H1 (cell line): ENCODE results near the gene TNF. TPM values are rescaled to one million over a fixed set of nuclear protein-coding genes. Genes with fewer than 3 reads are reported as not detected.

ENCODE experiments used
- CTCF ChIA-PET: fragments of 300-600 bp; sonication (Branson Sonifier 250); formaldehyde crosslinking; loops from one replicate; lab custom pipeline; 2021; ENCODE audit not compliant: partially characterized antibody; lab: Charles Lee
- POLR2A ChIA-PET: fragments of 300-600 bp; sonication (Branson Sonifier 250); formaldehyde crosslinking; loops from one replicate; lab custom pipeline; 2021; ENCODE audit warnings: inconsistent platforms; ENCODE audit not compliant: partially characterized antibody; lab: Charles Lee
- DNase-seq, 2 experiments: peaks; one replicate each; pipeline versions ENCODE4 v3.0.0 to v3.0.0-alpha.2; 2010 to 2022; ENCODE audit warnings: low spot score in 2 of 2, low read depth in 1 of 2, mixed read lengths in 1 of 2
- FAIRE-seq: peaks from 2 replicates; lab custom pipeline; 2011; peaks lifted over from hg19 to GRCh38; lab: Jason Lieb, UNC
- H2AFZ ChIP-seq: 2 replicates; pipeline ENCODE4 v1.8.1; 2012; ENCODE audit warnings: low read length, inconsistent platforms
- H2AK5ac ChIP-seq: 2 replicates; pipeline ENCODE4 v1.6.1; 2013; ENCODE audit warnings: low read depth, low read length
- H2BK120ac ChIP-seq: replicated peaks from 2 replicates; pipeline ENCODE3; 2013; ENCODE audit warnings: low read depth, low read length, inconsistent platforms
- H2BK12ac ChIP-seq: 2 replicates; pipeline ENCODE4 v1.6.1; 2013; ENCODE audit warnings: low read depth, low read length
- H2BK15ac ChIP-seq: 2 replicates; pipeline ENCODE4 v1.6.1; 2013; ENCODE audit warnings: low read length
- H2BK20ac ChIP-seq: 2 replicates; pipeline ENCODE4 v1.6.1; 2013; ENCODE audit warnings: low read length
- H2BK5ac ChIP-seq: 2 replicates; pipeline ENCODE4 v1.6.1; 2013; ENCODE audit warnings: low read depth, low read length
- H3K14ac ChIP-seq: 2 replicates; pipeline ENCODE4 v1.6.1; 2013; ENCODE audit warnings: inconsistent platforms; ENCODE audit not compliant: insufficient read length
- H3K18ac ChIP-seq: 2 replicates; pipeline ENCODE4 v1.6.1; 2013; ENCODE audit warnings: low read length; ENCODE audit errors: extremely low read depth
- H3K23ac ChIP-seq: 2 replicates; pipeline ENCODE4 v1.6.1; 2013; ENCODE audit warnings: inconsistent platforms; ENCODE audit not compliant: insufficient read length
- H3K23me2 ChIP-seq: 2 replicates; pipeline ENCODE4 v1.6.1; 2013; ENCODE audit warnings: low read depth, low read length
- H3K27ac ChIP-seq: 2 replicates; pipeline ENCODE4 v1.6.1; 2011; ENCODE audit warnings: low read depth, low read length, inconsistent platforms
- H3K27me3 ChIP-seq, 4 experiments: replicated peaks in 1 of 4; 1 replicate in 1 of 4; 2 replicates in 3 of 4; pipeline versions ENCODE4 v1.6.1 to v1.8.1; 2011 to 2013; ENCODE audit warnings: low read length in 3 of 4, mild to moderate bottlenecking in 3 of 4, inconsistent platforms in 2 of 4, mixed read lengths in 2 of 4, moderate library complexity in 1 of 4; ENCODE audit not compliant: control insufficient read depth in 3 of 4, insufficient read depth in 3 of 4; ENCODE audit errors: extremely low read depth in 1 of 4
- H3K36me3 ChIP-seq, 4 experiments: 2 replicates each; pipeline versions ENCODE4 v1.6.1 to v1.8.1; 2011 to 2013; ENCODE audit warnings: mild to moderate bottlenecking in 4 of 4, low read length in 3 of 4, moderate library complexity in 2 of 4, control low read depth in 1 of 4, inconsistent platforms in 1 of 4; ENCODE audit not compliant: insufficient read depth in 4 of 4, control insufficient read depth in 2 of 4
- H3K4ac ChIP-seq: replicated peaks from 2 replicates; pipeline ENCODE3; 2013; ENCODE audit warnings: low read length, low read depth, mixed read lengths, inconsistent platforms; ENCODE audit not compliant: insufficient read length
- H3K4me1 ChIP-seq, 4 experiments: replicated peaks in 1 of 4; 1 replicate in 1 of 4; 2 replicates in 3 of 4; pipeline versions ENCODE4 v1.6.1 to v1.8.1; 2011 to 2013; ENCODE audit warnings: low read length in 3 of 4, inconsistent platforms in 2 of 4, mixed read lengths in 1 of 4; ENCODE audit not compliant: insufficient read depth in 4 of 4, control insufficient read depth in 3 of 4
- H3K4me2 ChIP-seq, 2 experiments: 2 replicates each; pipeline versions ENCODE4 v1.6.1 to v1.8.1; 2011 to 2013; ENCODE audit warnings: low read depth in 2 of 2, low read length in 2 of 2, control low read depth in 1 of 2, inconsistent platforms in 1 of 2, mild to moderate bottlenecking in 1 of 2; ENCODE audit not compliant: insufficient read depth in 1 of 2
- H3K4me3 ChIP-seq, 4 experiments: fragments of 200-600, 300-600 bp in 1 of 4; sonication (generic), shearing (Covaris generic), sonication (Bioruptor Twin) in 1 of 4; 2 replicates each; pipeline versions ENCODE4 v1.5.1 to v1.8.1; 2011 to 2016; ENCODE audit warnings: low read length in 4 of 4, low read depth in 3 of 4, control low read depth in 2 of 4, inconsistent platforms in 2 of 4, mild to moderate bottlenecking in 2 of 4, mixed read lengths in 1 of 4, moderate library complexity in 1 of 4; ENCODE audit not compliant: insufficient read depth in 2 of 4; ENCODE audit errors: extremely low read depth in 1 of 4
- H3K56ac ChIP-seq: replicated peaks from 2 replicates; pipeline ENCODE3; 2013; ENCODE audit warnings: low read depth, mild to moderate bottlenecking, mixed read lengths, low read length, inconsistent platforms; ENCODE audit not compliant: insufficient read length
- H3K79me1 ChIP-seq: 2 replicates; pipeline ENCODE4 v1.6.1; 2013; ENCODE audit warnings: low read depth, low read length, control low read depth
- H3K79me2 ChIP-seq, 2 experiments: 2 replicates each; pipeline versions ENCODE4 v1.6.1 to v1.8.1; 2012 to 2013; ENCODE audit warnings: low read length in 2 of 2, mild to moderate bottlenecking in 2 of 2, inconsistent platforms in 1 of 2; ENCODE audit not compliant: insufficient read depth in 2 of 2, control insufficient read depth in 1 of 2
- H3K9ac ChIP-seq, 4 experiments: replicated peaks in 1 of 4; 1 replicate in 1 of 4; 2 replicates in 3 of 4; pipeline versions ENCODE4 v1.6.1 to v1.8.1; 2011 to 2013; ENCODE audit warnings: low read depth in 3 of 4, low read length in 3 of 4, control low read depth in 2 of 4, mild to moderate bottlenecking in 2 of 4, moderate library complexity in 2 of 4, inconsistent platforms in 1 of 4; ENCODE audit errors: extremely low read depth in 1 of 4
- H3K9me3 ChIP-seq, 2 experiments: 2 replicates each; pipeline versions ENCODE4 v1.6.1 to v1.8.1; 2012 to 2013; ENCODE audit warnings: mild to moderate bottlenecking in 2 of 2, moderate library complexity in 2 of 2, control low read depth in 1 of 2, inconsistent platforms in 1 of 2, low read depth in 1 of 2, low read length in 1 of 2, mixed read lengths in 1 of 2; ENCODE audit not compliant: insufficient read depth in 2 of 2
- H4K20me1 ChIP-seq, 2 experiments: replicated peaks in 1 of 2; 2 replicates each; pipeline versions ENCODE3 to v1.8.1; 2011 to 2013; ENCODE audit warnings: inconsistent platforms in 2 of 2, low read length in 2 of 2, mild to moderate bottlenecking in 1 of 2; ENCODE audit not compliant: insufficient read depth in 2 of 2, control insufficient read depth in 1 of 2
- H4K5ac ChIP-seq: 2 replicates; pipeline ENCODE4 v1.6.1; 2013; ENCODE audit warnings: low read length, low read depth, mixed read lengths, inconsistent platforms; ENCODE audit not compliant: insufficient read length
- H4K8ac ChIP-seq: 2 replicates; pipeline ENCODE4 v1.8.0; 2013; ENCODE audit warnings: mild to moderate bottlenecking, moderate library complexity, low read length, inconsistent platforms; ENCODE audit not compliant: insufficient read depth; ENCODE audit errors: extremely low read depth
- H4K91ac ChIP-seq: replicated peaks from 2 replicates; pipeline ENCODE3; 2013; ENCODE audit warnings: low read length, mixed read lengths, inconsistent platforms; ENCODE audit not compliant: insufficient read length
- ATF2 ChIP-seq: IDR thresholded peaks from 2 replicates; pipeline ENCODE4 v1.6.1; 2012; ENCODE audit warnings: low read length, inconsistent platforms
- CHD1 ChIP-seq: IDR thresholded peaks from 2 replicates; pipeline ENCODE4 v1.6.1; 2012; ENCODE audit warnings: low read depth, low read length, improper control_type of control experiment
- FOSL1 ChIP-seq: IDR thresholded peaks from 2 replicates; pipeline ENCODE4 v1.6.1; 2011; ENCODE audit warnings: mild to moderate bottlenecking, low read depth, low read length, moderate library complexity; ENCODE audit not compliant: insufficient read depth
- RNF2 ChIP-seq: fragments of 200-900, 300-1000 bp; sonication (generic); IDR thresholded peaks from 2 replicates; pipeline ENCODE4 v1.7.1; 2016; ENCODE audit warnings: borderline replicate concordance, low read depth, mild to moderate bottlenecking, antibody characterized with exemption, low read length; ENCODE audit not compliant: poor library complexity, severe bottlenecking; ENCODE audit errors: missing control alignments
- SIX5 ChIP-seq: IDR thresholded peaks from 2 replicates; pipeline ENCODE4 v1.6.1; 2011; ENCODE audit warnings: mild to moderate bottlenecking, low read depth, low read length
- WGBS, 2 experiments: shearing (Covaris generic) in 1 of 2; methylation state at CpG; one replicate each; pipeline versions ENCODE4 v1.1.6 to v1.1.7; 2013 to 2015; ENCODE audit warnings: low lambda C conversion rate in 2 of 2, mixed read lengths in 2 of 2, inconsistent platforms in 1 of 2, low coverage in 1 of 2, missing lambda C conversion rate in 1 of 2; ENCODE audit not compliant: insufficient replicate concordance in 2 of 2, insufficient coverage in 1 of 2, insufficient read length in 1 of 2; ENCODE audit errors: extremely low coverage in 1 of 2, missing lambda C conversion rate in 1 of 2; 5-methylcytosine and 5-hydroxymethylcytosine counted together
- polyA plus RNA-seq, 7 experiments: library from polyadenylated mRNA; depleted of rRNA in 3 of 7; stranded (reverse) in 5 of 7; unstranded in 2 of 7; fragments of >200 nt in 5 of 7; fragments of 200-250 nt in 2 of 7; gene quantifications; 1 replicate in 5 of 7; 2 replicates in 1 of 7; 4 replicates in 1 of 7; pipeline versions ENCODE4 v1.2.1 to v1.2.3, GENCODE V29; 2011 to 2013; ENCODE audit warnings: missing spikeins in 2 of 7, mixed read lengths in 2 of 7
- total RNA-seq: library from RNA; stranded (reverse); fragmentation: NEBNext Ultra II Directional; extraction: Animal tissue kit (Norgen Biotek cat#: 25700); gene quantifications from 2 replicates; pipeline ENCODE4 v1.2.1, GENCODE V29; 2021
- TF ChIP-seq, protein P1 (sequence below): IDR thresholded peaks from 2 replicates; pipeline ENCODE4 v1.6.1; 2012; ENCODE audit warnings: inconsistent platforms
- TF ChIP-seq, protein P2 (sequence below): IDR thresholded peaks from 2 replicates; pipeline ENCODE4 v1.6.1; 2012; ENCODE audit warnings: inconsistent platforms

The TNF gene
- total and polyA plus RNA-seq, 2 of the 8 experiments (the other 6 are each of a cell fraction or from before 2014, with no cell fraction given): not detected

DNA sequence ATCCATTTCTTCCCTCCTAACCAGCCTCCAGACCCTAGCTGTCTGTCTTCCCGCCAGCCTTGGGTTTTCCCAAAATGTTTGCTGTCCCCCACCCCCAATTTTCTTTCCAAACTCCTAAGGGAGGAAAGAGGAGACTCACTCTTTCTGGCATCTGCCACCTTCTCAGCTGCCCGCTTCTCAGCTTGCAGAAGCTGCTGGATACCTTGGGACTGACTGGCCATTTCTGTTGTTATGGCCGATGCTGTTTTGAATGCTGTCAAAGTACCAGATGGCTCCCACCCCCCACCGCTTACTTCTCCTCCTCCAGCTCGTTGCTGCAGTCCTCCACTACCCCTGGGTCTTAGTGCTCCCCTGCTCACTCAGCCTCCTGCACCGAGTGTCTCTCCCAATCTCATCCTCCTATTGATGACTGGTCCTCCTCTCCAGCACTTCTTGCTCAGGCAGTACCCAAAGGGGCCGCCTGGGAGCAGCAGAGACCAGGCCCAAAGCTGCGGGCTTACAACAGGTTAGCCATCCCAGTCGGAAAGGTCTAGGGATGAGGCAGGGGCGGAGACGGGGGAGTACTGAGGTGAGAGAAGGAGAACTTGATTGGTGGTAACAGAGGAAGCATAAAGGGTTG is 28.9 kb upstream of the TNF start, which contains the start of gene ATP6V1G2:
Gene ATP6V1G2 (minus strand): TSS at position 270 of the 619 bp plus-strand sequence. CDS start 49 bp downstream, at position 221.
- Histone ChIP-seq H2BK15ac (peak within 1 kb of the TSS; percentile 66; the same call in 1 of the 2 replicates), H2AFZ (no peak within 1 kb of the TSS; the same call in 1 of the 2 replicates), H3K4me3 (peak within 1 kb of the TSS; percentile 37 to 70 (median 51); a peak in 7 of 8 replicates), H3K23me2 (peaks cover 2% of the 10 kb centered on the region; the same call in 1 of the 2 replicates), H3K4ac (no peak within 1 kb of the TSS), H2BK20ac (no peak within 1 kb of the TSS), H3K27me3 (no peaks in the 10 kb centered on the region), H3K23ac (no peak within 1 kb of the TSS), H3K79me2 (peaks cover under 1 to 18% of the 10 kb centered on the region in 2 experiments; a peak in 3 of 4 replicates), H3K4me2 (peak within 1 kb of the TSS; percentile 32 to 84), H2BK5ac (peak within 1 kb of the TSS; percentile 89; the same call in 1 of the 2 replicates), H2BK120ac (no peak within 1 kb of the TSS), H3K4me1 (peaks cover 0 to 8% (median 5%) of the 10 kb centered on the region in 4 experiments; a peak in 5 of 7 replicates), H2AK5ac (no peak within 1 kb of the TSS), H3K27ac (peak within 1 kb of the TSS; percentile 21; the same call in 1 of the 2 replicates), H3K36me3 (peaks cover 0 to 4% (median 3%) of the 10 kb centered on the region in 4 experiments; a peak in 4 of 8 replicates), H3K56ac (no peak within 1 kb of the TSS), H4K91ac (peak within 1 kb of the TSS; percentile 27), H3K9ac (peak within 1 kb of the TSS in 2 of 4 experiments; percentile 46 to 48; a peak in 5 of 7 replicates), H3K18ac (no peak within 1 kb of the TSS; the same call in 1 of the 2 replicates), H3K9me3 (no peaks in the 10 kb centered on the region), H3K79me1 (no peaks in the 10 kb centered on the region; the same call in 1 of the 2 replicates), H4K5ac (peak within 1 kb of the TSS; percentile 33), H4K20me1 (no peaks in the 10 kb centered on the region), H2BK12ac (peak within 1 kb of the TSS; percentile 77; the same call in 1 of the 2 replicates), H4K8ac (peak within 1 kb of the TSS; percentile 66; the same call in 1 of the 2 replicates), H3K14ac (no peak within 1 kb of the TSS)
- CTCF ChIA-PET: interaction anchor here (0.7 to 24.7 kb wide), 21 partner anchors 10 to 229 kb away, joined by 3 to 613 read pairs (median 3); partner anchors contain the start of genes AIF1, BAG6, C6orf47 and LST1
- DNase-seq (peak; percentile 96 to 98), FAIRE-seq (peak; percentile 76)
- POLR2A ChIA-PET: interaction anchor here (0.7 to 18.4 kb wide), 26 partner anchors 10 to 317 kb away, joined by 3 to 428 read pairs (median 6); partner anchors contain the start of genes AIF1, BAG6, C6orf47 and CSNK2B
- WGBS, 2 experiments: 8% methylated on average over 11 of the region's 11 CpGs; no CpG with 5 or more reads in 1 of the 2 experiments
- 0 out of 2 replicates have a peak, but pooled peaks have one; percentile 51 for TF ChIP-seq CHD1
- 0 out of 2 replicates have a peak, but pooled peaks have one; percentile 21 for TF ChIP-seq ATF2
- TF ChIP-seq FOSL1: peak; percentile 94
- TF ChIP-seq, protein P1, sequence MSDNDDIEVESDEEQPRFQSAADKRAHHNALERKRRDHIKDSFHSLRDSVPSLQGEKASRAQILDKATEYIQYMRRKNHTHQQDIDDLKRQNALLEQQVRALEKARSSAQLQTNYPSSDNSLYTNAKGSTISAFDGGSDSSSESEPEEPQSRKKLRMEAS: peak; percentile 87
- TF ChIP-seq, protein P2, sequence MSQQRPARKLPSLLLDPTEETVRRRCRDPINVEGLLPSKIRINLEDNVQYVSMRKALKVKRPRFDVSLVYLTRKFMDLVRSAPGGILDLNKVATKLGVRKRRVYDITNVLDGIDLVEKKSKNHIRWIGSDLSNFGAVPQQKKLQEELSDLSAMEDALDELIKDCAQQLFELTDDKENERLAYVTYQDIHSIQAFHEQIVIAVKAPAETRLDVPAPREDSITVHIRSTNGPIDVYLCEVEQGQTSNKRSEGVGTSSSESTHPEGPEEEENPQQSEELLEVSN: no peak
- TF ChIP-seq SIX5: no peak
- TF ChIP-seq RNF2: no peak
